GM12874 (cell line): ENCODE data around the gene CARS2.

Experiments
- CTCF ChIP-seq: IDR thresholded peaks from 2 replicates; pipeline ENCODE4 v1.5.1; 2011; ENCODE audit warnings: low read depth, mild to moderate bottlenecking, control low read depth, low read length, moderate library complexity; ENCODE audit not compliant: insufficient read depth

The CARS2 gene

GRCh38 chr13:110646442-110647364 lies 59.2 kb downstream of the CARS2 start:
- TF ChIP-seq CTCF = no peak

DNA sequence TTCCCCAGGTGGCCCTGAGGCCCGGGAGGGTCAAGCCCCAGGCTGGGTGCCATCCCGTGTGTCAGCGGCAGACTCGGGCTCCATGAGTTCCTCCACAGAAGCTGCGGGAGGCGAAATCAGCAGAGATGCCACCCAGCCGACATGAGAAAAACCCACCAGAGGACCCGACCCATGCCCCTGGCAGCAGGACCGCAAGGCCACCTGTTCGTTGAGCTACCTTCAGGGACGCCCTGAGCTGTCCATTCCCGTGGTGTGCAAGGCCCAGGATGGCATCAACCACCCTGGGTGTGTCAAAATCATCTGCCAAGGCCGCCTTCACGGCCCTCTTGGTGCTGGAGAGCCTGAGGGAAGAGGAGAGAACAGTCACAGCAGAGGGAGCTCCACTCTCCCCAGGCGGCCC lies 60.2 kb downstream of the CARS2 start:
- no peak for TF ChIP-seq CTCF

DNA sequence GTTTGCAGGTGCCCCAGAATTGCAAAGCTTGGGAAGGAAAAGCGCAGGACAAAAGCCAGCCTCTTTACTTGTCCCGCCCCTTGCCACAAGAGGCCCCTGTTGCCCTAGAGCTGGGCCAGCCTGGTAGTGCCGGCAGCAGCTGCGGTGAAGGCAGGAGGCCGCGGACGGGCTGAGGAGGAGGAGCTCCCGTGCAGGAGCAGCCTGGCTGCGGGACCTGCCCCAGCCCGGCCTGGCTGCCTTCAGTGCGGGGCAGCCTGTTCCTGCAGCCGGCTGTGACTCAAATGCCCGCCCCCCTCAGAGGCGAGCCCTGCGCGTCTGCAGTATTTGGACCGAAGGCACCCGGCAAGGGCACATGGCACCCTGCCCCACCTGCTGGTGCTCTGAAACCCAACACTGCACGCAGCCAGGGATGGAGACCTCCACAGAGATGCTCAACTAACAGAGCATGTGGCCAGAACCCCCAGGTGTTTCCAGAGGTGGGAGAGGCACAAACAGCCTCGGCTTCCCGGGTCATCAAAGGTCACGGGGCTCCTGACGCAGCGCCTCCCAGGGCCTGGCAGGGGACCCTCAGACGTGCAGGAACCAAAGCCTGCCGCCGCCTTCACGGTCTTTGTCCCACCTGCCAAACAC lies 60.9 kb downstream of the CARS2 start:
- TF ChIP-seq CTCF = peak; percentile 55

DNA sequence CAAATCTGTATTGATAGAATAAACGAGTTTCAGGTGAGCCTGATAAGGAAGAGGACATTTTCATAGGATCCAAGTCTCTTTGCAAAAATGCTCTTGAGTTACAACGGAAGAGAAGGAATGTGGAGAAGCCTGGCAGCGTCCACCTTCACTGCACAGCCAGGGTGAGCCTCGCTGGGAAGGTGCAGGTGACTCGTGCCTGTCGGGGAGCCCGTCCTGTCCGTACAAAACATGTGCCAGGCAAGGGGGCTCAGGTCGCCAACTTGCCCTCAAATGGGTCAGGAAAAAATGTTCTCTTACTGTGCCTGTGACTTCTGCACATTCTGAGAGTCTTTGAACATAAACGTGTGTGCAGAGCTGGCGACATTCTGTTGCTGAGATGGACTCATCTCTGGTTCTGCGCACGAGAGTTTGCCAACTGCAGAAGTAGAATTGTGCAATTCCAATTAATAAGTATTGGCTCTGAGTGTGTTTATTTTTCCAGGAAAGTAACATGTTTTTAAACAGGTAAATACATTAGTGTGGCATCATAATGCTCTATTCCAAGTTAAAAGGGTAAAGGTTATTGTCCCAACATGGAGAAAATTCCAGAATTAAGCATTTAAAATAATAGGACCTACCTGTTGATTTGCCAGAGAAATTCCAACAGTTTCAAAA lies 62.0 kb downstream of the CARS2 start:
- TF ChIP-seq CTCF = no peak

DNA sequence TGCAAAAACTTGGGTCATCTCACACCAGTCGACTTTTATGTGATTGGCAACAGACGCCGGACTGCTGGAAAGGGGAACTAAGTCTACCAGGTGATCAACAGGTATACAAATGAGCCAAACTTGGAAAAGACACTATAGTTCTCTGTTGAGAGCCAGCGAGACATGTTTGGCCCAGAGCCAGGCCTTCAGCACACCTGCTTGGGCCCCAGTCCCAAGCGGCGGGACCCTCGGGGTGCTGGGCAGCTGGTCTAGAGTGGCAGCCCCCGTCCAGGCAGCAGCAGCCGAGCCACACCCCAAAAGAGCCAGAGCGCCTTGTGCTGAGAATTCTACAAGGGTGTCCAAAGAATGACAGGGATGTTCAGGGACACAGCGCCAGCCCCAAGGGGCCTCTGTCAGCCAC lies 62.6 kb downstream of the CARS2 start:
- TF ChIP-seq CTCF = no peak

DNA sequence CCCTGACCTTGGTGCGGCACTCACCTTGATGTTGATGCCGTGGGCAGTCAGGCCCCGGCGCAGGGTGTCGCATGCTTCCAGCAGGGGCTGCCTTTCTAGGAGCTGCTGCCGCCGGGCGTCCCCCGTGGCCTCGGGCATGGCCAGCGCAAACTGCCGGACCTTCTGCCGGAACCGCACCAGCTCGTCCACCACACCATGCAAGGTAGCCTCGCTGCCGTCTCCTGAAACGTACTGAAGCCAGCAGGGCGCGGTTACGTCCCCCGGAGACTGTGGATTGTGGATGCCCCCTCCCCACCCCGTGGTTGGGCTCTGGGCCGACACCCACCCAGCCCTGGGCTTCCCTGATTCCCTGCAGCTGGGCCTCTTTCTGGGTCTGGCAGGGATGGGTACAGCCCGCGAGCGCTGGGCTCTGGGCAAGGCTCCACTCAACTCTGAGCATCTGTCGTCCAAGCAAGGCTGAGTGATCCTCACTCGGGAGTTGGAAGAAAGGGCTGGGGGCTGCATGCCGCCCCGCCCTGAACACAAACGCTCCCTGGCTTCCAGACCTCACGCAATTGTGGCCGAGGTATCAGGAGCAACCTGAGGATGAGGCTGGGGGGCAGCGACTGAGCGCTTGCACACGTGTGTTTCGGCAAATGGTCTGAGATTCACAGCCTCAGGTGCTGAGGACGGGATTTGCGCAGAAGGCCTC lies 63.5 kb downstream of the CARS2 start:
- no peak for TF ChIP-seq CTCF
